ENCODE measurements around the gene FANCI.

The FANCI gene

DNA sequence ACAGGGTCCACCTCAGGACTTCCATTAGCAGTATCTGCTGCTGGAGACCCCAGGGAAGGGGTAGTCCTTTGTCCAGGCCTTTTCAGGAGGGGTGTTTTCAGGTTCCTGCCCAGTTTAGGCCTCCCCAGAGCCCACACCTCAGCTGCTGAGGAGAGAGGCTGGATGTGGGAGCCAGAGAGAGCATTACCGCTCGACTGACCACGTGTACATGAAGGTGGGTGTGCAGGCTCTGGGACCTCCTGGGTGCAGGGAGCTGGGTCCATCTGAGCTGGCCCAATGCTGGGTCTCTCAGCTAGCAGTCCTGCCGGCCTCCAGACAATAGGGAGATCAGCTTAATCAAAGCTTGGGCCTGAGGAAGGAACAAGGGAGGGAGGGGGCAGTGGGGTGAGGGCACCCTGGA is 120.0 kb downstream of the FANCI start:
- no peak for DNase-seq

DNA sequence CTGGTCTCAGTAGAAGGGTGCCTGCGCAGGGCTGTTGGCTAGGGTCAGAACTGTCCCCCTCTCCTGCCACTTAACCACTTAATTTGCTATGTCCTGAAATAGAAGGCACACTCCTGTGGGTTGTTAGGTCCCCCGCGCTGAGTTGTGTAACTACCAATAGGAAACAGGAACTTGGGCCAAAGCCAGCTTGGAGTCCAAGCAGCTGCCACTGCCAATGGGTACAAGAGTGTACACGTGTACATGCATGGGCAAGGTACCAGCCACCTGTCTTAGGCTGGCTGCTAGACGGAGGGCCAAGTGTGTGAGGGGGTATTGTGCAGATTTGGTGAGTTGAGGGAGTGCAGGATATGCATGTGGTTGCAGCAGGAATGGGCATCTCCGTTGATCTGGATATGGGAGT is 120.6 kb downstream of the FANCI start:
- DNase-seq = no peak

DNA sequence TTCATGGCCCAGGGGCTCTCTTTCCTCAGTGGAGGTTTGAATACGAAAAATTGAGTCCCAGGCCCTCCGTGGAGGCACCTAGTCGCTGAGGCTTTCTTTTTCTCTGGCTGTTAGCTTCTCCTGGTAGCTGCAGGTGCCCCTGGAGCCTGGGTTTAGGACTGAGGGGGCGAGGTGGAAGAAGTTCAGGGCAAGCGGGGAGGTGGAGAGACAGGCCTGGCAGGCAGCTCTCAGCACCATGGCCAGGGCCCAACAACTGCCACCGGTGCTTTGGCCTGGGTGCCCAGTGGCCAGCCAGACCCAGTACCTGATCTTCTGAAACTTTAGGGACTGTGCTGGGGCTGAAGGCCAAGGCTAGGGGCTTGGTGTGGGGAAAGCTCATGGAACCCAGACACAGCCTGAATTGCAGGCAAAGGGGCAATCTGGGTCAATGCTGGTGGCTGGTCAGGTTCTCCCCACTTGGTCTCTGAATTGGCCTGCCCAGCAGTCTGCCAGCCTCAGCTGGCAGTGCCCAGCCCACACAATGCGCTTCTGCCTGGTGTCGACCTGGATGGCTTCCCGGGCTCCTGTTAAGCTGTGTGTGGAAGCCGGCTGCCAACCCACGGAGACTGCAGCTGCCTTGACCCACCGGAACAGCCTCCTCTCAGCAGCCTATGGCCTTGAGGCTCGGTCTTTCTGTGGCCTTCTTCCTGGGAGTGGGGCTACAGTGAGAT is 121.1 kb downstream of the FANCI start:
- no peak for DNase-seq

DNA sequence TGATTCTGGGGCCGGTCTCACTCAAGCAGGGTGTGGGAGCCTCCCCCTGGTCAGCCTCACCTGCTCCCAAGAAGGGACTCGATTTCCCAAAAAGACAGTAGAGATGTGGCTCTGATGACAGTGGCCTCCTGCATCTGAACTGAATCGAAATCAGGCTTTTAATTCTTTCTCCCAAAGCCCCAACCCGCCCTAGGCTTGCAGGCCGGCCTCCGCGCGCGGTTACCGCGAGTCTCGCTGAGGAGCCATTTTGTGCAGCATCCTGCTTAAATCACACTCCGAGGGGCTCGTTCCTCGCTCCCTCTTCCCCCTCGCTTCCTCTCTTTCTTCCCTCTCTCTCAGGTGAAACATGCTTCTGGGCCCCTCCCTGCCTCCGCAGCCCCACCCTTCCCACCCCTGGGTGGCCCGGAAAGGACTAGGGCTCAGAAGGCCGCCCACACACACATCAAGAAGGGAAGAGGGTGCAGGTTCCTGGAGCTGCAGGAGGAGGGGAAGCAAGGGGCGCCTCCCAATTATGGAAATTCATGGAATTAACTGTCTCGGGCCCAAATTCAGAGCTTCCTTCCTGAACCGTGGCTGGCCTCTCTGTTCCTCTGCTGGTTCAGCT is 121.8 kb downstream of the FANCI start:
- no peak for DNase-seq

All from stimulated activated CD4-positive, alpha-beta T cell treated with anti-CD3 and anti-CD28 coated beads, Interleukin-12 subunit alpha, Interleukin-12 subunit beta, amount 100 ng/mL, for 4 hours (primary cell).